ENCODE measurements around the gene IFITM2. TPM values are rescaled to one million over a fixed set of nuclear protein-coding genes. Genes with fewer than 3 reads are reported as not detected.

The IFITM2 gene
- total RNA-seq, 1 donor from 2014 or later: 344 TPM

Other genes starting within 250 kb of the IFITM2 start
- gene SCGB1C1, start 114.7 kb upstream of the IFITM2 start, total RNA-seq: not detected in 2 replicates
- 24.3 and 29.1 TPM in 2 replicates for gene BET1L, start 100.4 kb upstream of the IFITM2 start, total RNA-seq
- gene RIC8A, start 100.1 kb upstream of the IFITM2 start, total RNA-seq: 113 and 118 TPM in 2 replicates
- gene SIRT3, start 71.5 kb upstream of the IFITM2 start, total RNA-seq: 10.4 and 15.3 TPM in 2 replicates
- 176 and 182 TPM in 2 replicates for gene PSMD13, start 70.8 kb upstream of the IFITM2 start, total RNA-seq
- gene NLRP6, start 29.4 kb upstream of the IFITM2 start, total RNA-seq: not detected in 2 replicates
- gene PGGHG, start 18.7 kb upstream of the IFITM2 start, total RNA-seq: 19.7 and 40.7 TPM in 2 replicates
- gene IFITM5, start 8.3 kb upstream of the IFITM2 start, total RNA-seq: not detected in 2 replicates
- gene IFITM1, start 6.2 kb downstream of the IFITM2 start, total RNA-seq: 9.8 and 86.5 TPM in 2 replicates
- 253 and 440 TPM in 2 replicates for gene IFITM3, start 13.0 kb downstream of the IFITM2 start, total RNA-seq
- gene B4GALNT4, start 61.7 kb downstream of the IFITM2 start, total RNA-seq: 4.7 and 5.3 TPM in 2 replicates
- 0.41 and 1.9 TPM in 2 replicates for gene PKP3, start 86.4 kb downstream of the IFITM2 start, total RNA-seq
- 71.5 and 84.7 TPM in 2 replicates for gene SIGIRR, start 107.2 kb downstream of the IFITM2 start, total RNA-seq
- 1.2 and 2.0 TPM in 2 replicates for gene ANO9, start 134.2 kb downstream of the IFITM2 start, total RNA-seq
- gene PTDSS2, start 142.5 kb downstream of the IFITM2 start, total RNA-seq: 59.9 and 68.8 TPM in 2 replicates
- gene RNH1, start 199.4 kb downstream of the IFITM2 start, total RNA-seq: 158 and 255 TPM in 2 replicates
- 47.5 and 60.5 TPM in 2 replicates for gene HRAS, start 227.8 kb downstream of the IFITM2 start, total RNA-seq
- gene LRRC56, start 229.7 kb downstream of the IFITM2 start, total RNA-seq: 0.53 TPM in 2 replicates

Data from glomerular endothelial cell (primary cell).